HG03354 (cell line): Measurements from ENCODE around the gene KCNJ4.

Experiments
- ATAC-seq: cut with Tn5 transposase; IDR thresholded peaks from one replicate; pipeline ENCODE4 v1.9.1; 2021; ENCODE audit warnings: mild to moderate bottlenecking; ENCODE audit not compliant: unreplicated experiment, poor library complexity, severe bottlenecking

The KCNJ4 gene

DNA sequence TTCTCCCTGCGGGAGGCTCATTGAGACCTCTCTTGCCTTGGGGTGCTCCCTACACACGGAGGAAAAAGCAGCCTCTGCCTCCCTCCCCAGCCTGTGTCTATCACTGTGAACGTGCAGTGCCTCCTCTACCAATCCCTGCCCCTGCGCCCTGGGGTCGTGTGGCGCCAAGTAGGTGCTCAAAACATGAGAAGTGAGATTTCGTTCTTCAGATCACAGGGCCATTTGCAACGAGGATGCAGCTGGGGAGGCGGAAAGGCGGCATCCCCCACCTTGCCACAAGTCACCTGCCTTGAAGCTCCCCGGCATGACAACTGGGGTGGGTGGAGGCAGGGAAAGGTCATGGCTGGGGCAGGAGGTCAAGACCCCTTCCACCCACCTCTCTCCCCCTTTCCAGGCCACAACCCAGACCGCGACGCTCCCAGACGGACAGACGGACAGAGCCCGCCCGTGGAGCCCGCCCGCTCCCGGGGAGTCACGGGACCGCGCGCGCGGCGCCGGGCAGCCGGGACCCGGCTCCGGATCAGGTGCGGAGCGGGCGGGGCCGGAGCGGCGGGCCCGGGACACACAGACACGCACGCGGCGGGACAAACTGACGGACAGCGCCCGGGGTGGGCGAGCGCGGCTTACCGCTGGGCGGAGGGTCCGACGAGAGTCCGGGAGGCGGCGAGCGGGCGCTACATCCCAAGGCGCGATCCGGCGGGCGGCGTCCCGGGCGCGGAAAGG lies 485 bp downstream of the KCNJ4 start:
- no peak for ATAC-seq

- ATAC-seq: no peak
Observed at GRCh38 chr22:38453996-38454352, 1.0 kb downstream of the KCNJ4 start.

- no peak for ATAC-seq
Observed at GRCh38 chr22:38453066-38453672, 1.8 kb downstream of the KCNJ4 start.

GRCh38 chr22:38452373-38453065 lies 2.5 kb downstream of the KCNJ4 start:
- no peak for ATAC-seq

DNA sequence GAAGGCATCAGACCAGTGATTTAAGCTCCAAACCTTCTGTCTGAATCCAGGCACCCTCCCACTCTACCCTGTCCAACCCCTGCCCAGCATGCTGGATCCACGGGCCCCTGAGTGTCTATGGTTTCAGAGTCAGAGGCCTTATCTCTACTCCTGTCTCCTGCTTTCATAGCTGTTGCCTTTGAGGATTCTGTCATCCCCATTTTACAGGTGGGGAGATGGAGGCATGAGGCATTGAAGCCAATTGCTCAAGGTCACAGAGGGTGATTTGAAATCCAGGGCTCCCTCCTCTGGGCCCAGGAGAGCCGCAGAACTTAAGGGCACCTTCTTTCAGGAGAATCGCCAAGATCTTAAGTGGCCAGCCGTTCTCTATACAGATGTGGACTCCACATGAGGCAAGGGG lies 3.1 kb downstream of the KCNJ4 start:
- ATAC-seq: no peak

DNA sequence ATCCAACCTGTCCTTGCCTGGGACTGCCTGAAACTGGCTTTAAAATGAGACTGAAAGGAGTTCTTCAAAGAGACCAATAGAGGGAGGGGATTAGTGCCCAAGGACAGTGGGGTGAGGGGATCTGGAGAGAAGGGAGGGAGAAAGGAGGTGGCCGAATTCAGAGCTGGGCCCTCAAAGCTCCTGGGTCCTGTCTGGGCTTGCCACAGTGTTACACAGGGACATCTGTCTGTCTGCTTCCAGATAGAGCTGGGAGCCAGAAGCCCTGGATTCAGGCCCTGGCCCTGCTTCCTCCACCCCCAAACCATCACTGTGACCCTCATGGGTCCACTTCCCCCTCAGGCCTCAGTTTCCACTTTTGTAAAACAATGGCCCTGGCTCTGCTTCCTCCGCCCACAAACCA lies 3.6 kb downstream of the KCNJ4 start:
- no peak for ATAC-seq

DNA sequence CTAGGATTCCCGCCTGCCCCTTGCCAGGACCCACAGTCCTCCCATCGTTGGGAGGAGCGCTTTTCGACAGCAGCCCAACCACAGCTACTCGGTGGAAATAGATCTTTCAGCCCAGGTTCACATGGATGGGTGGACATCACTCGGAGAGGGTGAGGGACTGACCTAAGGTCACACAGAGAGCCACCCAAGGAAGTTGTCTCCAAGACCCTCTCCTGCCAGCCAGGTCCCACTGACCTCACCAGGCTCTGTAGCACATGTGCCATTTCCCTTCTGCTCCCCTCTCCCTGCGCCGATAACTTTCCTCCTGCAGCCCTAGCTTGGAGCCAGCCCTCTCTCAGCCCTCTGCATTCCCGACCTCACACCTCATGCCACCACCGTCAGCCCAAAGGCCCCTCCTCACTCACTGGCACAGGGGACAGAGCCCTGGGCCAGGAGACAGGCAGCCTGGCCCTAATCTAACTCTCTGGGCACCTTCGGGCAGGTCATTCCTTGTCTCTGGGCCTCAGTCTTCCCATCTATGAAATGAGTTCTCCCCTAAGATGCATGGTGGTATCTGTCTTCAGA lies 4.7 kb downstream of the KCNJ4 start:
- no peak for ATAC-seq

DNA sequence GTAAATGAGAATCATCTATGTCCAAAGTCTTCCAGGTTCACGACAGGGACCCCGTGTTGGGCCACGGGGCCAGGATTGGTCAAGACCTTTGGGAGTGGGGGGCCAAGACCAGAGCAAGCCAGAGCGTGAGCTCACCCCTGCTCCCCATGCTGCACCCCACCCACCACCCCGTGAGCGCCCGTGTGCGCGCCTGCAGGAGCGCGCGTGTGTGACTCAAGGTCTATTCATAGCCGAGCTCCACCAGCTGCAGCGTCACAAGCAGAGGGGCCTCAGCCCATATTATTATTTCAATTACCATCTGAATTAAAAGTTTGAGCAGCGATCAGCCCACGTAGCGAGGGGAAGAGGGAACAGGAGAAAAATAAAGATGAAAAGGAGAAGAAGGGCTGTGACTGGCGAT lies 5.2 kb downstream of the KCNJ4 start:
- ATAC-seq: no peak

- no peak for ATAC-seq
Observed at GRCh38 chr22:38448945-38449745, 5.9 kb downstream of the KCNJ4 start.

- ATAC-seq: no peak
Observed at GRCh38 chr22:38446018-38446601, 8.9 kb downstream of the KCNJ4 start.

DNA sequence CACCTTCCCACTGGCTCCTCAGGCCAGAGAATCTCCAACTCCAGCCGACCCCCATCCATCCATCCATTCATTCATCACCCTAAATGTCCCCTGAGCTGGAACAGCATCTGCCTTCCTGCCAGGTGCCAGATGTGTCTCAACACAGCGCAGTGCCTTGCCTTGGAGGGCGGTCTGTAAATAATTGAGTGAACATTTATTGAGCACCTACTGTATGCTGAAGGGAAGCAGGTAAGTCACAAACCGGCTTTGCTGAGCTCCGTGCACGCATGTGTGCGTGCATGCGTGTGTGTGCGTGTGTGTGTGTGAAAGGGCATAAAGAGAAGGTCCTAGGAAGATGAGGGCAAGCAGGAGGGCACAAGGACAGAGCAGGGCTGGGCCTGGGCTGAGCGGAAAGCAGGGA lies 10.2 kb downstream of the KCNJ4 start:
- no peak for ATAC-seq

- no peak for ATAC-seq
Observed at GRCh38 chr22:38443628-38444521, 11.1 kb downstream of the KCNJ4 start.

GRCh38 chr22:38442967-38443627 lies 11.9 kb downstream of the KCNJ4 start:
- no peak for ATAC-seq

DNA sequence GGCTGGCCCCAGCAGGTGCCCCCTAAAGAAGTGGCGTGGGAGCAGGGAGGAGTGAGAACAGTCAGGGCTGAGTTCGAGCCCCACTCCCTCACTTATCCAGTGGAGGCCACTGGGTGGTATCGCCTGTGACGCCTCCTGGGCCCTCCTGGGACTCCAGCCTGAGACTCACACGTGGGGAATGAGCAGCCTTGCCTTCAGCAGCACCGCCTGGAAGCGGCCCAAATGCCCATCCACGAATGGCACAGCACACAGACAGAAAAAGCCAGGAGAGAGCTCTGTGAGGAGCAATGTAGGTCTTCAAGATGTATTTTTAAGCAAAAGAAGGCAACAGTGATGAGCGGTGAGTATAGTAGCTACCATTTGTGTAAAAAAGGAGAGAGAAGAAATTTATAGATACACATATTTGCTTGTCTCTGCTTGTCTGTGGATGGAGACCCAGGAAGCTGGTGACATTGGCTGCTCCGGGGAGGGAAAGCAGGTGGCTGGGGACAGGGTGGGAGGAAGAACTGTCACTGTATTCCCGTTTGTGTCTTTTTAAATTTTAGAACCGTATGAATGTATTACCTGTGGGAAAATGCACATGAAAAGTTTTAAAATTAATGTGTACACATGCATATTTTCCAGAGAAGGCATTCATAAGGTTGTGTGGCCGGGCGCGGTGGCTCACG lies 13.2 kb downstream of the KCNJ4 start:
- no peak for ATAC-seq

GRCh38 chr22:38440747-38441350 lies 14.2 kb downstream of the KCNJ4 start:
- no peak for ATAC-seq

- no peak for ATAC-seq
Observed at GRCh38 chr22:38437416-38437815, 17.6 kb downstream of the KCNJ4 start.

DNA sequence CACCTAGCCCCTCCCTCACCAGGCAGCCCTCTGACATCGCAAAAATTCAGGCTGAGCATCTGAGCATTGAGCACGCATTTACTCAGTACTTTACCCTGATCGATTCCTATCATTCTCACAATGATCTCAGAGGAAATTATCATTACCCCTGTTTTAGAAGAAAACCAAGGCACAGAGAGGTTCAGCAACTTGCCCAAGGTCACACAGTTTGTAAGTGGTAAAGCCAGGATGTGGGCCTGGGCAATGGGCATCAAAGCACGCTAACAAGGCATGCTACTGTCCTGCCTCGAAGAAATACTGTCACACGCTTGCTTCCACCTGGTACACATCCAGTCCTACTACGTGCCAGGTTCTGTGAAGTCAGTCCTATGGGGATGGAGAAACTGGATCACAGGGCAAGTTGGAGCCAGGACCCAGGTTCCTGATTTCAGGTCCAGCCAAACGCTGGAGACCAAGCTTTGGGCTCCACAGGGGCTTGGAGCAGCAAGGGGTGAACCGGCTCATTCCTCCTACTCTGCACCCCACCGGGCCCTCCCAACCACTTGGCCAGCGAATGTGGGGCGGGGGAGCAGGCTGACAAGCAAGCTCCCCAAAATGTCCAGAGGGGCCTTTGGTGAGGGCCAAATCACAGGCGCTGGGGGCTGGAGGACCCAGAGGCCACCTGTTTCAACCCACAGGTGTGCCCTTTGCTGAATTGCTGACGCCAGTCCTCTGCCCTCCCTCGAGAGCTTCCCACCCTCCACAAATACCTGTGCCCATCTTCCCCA lies 18.2 kb downstream of the KCNJ4 start:
- ATAC-seq: no peak
